Measurements from ENCODE around the gene PRRG2.

DNA sequence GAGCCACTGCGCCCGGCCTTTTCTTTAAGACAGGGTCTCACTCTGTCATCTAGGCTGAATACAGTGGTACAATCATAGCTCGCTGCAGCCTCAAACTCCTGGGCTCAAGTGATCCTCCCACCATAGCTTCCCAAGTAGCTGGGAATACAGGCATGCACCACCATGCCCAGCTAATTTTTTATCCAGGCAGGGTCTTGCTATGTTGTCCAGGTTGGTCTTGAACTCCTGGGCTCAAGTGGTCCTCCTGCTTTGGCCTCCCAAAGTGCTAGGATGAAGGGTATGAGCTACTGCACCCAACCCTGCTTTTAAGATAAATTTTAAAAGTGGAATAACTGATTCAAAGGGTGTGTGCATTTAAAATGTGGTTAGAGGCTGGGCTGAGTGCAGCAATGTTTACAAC lies 14.8 kb upstream of the PRRG2 start:
- TF ChIP-seq, protein P1, sequence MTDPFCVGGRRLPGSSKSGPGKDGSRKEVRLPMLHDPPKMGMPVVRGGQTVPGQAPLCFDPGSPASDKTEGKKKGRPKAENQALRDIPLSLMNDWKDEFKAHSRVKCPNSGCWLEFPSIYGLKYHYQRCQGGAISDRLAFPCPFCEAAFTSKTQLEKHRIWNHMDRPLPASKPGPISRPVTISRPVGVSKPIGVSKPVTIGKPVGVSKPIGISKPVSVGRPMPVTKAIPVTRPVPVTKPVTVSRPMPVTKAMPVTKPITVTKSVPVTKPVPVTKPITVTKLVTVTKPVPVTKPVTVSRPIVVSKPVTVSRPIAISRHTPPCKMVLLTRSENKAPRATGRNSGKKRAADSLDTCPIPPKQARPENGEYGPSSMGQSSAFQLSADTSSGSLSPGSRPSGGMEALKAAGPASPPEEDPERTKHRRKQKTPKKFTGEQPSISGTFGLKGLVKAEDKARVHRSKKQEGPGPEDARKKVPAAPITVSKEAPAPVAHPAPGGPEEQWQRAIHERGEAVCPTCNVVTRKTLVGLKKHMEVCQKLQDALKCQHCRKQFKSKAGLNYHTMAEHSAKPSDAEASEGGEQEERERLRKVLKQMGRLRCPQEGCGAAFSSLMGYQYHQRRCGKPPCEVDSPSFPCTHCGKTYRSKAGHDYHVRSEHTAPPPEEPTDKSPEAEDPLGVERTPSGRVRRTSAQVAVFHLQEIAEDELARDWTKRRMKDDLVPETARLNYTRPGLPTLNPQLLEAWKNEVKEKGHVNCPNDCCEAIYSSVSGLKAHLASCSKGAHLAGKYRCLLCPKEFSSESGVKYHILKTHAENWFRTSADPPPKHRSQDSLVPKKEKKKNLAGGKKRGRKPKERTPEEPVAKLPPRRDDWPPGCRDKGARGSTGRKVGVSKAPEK (CRISPR knock-in tag; IDR thresholded peaks at IDR 0.05; ENCODE audit: borderline replicate concordance) = no peak
- TF ChIP-seq, protein P2, sequence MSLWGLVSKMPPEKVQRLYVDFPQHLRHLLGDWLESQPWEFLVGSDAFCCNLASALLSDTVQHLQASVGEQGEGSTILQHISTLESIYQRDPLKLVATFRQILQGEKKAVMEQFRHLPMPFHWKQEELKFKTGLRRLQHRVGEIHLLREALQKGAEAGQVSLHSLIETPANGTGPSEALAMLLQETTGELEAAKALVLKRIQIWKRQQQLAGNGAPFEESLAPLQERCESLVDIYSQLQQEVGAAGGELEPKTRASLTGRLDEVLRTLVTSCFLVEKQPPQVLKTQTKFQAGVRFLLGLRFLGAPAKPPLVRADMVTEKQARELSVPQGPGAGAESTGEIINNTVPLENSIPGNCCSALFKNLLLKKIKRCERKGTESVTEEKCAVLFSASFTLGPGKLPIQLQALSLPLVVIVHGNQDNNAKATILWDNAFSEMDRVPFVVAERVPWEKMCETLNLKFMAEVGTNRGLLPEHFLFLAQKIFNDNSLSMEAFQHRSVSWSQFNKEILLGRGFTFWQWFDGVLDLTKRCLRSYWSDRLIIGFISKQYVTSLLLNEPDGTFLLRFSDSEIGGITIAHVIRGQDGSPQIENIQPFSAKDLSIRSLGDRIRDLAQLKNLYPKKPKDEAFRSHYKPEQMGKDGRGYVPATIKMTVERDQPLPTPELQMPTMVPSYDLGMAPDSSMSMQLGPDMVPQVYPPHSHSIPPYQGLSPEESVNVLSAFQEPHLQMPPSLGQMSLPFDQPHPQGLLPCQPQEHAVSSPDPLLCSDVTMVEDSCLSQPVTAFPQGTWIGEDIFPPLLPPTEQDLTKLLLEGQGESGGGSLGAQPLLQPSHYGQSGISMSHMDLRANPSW (CRISPR knock-in tag; IDR thresholded peaks at IDR 0.05; ENCODE audit: borderline replicate concordance) = no peak
- TF ChIP-seq MEF2D (CRISPR knock-in tag; IDR thresholded peaks at IDR 0.05) = no peak
- TF ChIP-seq POLR2A (IDR thresholded peaks at IDR 0.05; ENCODE audit: insufficient read depth in 1 of 2, low read depth in 2 of 2, low read length in 2 of 2) = no peak
- TF ChIP-seq, protein P3, sequence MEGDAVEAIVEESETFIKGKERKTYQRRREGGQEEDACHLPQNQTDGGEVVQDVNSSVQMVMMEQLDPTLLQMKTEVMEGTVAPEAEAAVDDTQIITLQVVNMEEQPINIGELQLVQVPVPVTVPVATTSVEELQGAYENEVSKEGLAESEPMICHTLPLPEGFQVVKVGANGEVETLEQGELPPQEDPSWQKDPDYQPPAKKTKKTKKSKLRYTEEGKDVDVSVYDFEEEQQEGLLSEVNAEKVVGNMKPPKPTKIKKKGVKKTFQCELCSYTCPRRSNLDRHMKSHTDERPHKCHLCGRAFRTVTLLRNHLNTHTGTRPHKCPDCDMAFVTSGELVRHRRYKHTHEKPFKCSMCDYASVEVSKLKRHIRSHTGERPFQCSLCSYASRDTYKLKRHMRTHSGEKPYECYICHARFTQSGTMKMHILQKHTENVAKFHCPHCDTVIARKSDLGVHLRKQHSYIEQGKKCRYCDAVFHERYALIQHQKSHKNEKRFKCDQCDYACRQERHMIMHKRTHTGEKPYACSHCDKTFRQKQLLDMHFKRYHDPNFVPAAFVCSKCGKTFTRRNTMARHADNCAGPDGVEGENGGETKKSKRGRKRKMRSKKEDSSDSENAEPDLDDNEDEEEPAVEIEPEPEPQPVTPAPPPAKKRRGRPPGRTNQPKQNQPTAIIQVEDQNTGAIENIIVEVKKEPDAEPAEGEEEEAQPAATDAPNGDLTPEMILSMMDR (CRISPR knock-in tag; IDR thresholded peaks at IDR 0.05) = no peak
- TF ChIP-seq, protein P4, sequence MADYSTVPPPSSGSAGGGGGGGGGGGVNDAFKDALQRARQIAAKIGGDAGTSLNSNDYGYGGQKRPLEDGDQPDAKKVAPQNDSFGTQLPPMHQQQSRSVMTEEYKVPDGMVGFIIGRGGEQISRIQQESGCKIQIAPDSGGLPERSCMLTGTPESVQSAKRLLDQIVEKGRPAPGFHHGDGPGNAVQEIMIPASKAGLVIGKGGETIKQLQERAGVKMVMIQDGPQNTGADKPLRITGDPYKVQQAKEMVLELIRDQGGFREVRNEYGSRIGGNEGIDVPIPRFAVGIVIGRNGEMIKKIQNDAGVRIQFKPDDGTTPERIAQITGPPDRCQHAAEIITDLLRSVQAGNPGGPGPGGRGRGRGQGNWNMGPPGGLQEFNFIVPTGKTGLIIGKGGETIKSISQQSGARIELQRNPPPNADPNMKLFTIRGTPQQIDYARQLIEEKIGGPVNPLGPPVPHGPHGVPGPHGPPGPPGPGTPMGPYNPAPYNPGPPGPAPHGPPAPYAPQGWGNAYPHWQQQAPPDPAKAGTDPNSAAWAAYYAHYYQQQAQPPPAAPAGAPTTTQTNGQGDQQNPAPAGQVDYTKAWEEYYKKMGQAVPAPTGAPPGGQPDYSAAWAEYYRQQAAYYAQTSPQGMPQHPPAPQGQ (CRISPR knock-in tag; IDR thresholded peaks at IDR 0.05; ENCODE audit: borderline replicate concordance) = no peak
- TF ChIP-seq HMG20B (CRISPR knock-in tag; conservative IDR thresholded peaks at IDR 0.05) = no peak
- no peak for TF ChIP-seq TARDBP (CRISPR knock-in tag; IDR thresholded peaks at IDR 0.05)
- no peak for TF ChIP-seq TSC22D2 (CRISPR knock-in tag; IDR thresholded peaks at IDR 0.05; ENCODE audit: borderline replicate concordance)
- TF ChIP-seq, protein P5, sequence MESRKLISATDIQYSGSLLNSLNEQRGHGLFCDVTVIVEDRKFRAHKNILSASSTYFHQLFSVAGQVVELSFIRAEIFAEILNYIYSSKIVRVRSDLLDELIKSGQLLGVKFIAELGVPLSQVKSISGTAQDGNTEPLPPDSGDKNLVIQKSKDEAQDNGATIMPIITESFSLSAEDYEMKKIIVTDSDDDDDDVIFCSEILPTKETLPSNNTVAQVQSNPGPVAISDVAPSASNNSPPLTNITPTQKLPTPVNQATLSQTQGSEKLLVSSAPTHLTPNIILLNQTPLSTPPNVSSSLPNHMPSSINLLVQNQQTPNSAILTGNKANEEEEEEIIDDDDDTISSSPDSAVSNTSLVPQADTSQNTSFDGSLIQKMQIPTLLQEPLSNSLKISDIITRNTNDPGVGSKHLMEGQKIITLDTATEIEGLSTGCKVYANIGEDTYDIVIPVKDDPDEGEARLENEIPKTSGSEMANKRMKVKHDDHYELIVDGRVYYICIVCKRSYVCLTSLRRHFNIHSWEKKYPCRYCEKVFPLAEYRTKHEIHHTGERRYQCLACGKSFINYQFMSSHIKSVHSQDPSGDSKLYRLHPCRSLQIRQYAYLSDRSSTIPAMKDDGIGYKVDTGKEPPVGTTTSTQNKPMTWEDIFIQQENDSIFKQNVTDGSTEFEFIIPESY (CRISPR knock-in tag; IDR thresholded peaks at IDR 0.05) = no peak
- TF ChIP-seq, protein P6, sequence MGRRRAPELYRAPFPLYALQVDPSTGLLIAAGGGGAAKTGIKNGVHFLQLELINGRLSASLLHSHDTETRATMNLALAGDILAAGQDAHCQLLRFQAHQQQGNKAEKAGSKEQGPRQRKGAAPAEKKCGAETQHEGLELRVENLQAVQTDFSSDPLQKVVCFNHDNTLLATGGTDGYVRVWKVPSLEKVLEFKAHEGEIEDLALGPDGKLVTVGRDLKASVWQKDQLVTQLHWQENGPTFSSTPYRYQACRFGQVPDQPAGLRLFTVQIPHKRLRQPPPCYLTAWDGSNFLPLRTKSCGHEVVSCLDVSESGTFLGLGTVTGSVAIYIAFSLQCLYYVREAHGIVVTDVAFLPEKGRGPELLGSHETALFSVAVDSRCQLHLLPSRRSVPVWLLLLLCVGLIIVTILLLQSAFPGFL (CRISPR knock-in tag; IDR thresholded peaks at IDR 0.05) = no peak
- TF ChIP-seq GATAD2A (CRISPR knock-in tag; IDR thresholded peaks at IDR 0.05) = no peak
- TF ChIP-seq ZNF24 (IDR thresholded peaks at IDR 0.05) = no peak

Data from HepG2 (cell line).